GM18907 (cell line): Measurements from ENCODE around the gene KCTD5.
A peak's percentile ranks its signal among the peaks of the same experiment; 100 is the strongest.

Experiments used
- ATAC-seq: cut with Tn5 transposase; IDR thresholded peaks from one replicate; pipeline ENCODE4 v1.9.1; 2021; ENCODE audit warnings: mild to moderate bottlenecking, moderate library complexity; ENCODE audit not compliant: unreplicated experiment

The KCTD5 gene

DNA sequence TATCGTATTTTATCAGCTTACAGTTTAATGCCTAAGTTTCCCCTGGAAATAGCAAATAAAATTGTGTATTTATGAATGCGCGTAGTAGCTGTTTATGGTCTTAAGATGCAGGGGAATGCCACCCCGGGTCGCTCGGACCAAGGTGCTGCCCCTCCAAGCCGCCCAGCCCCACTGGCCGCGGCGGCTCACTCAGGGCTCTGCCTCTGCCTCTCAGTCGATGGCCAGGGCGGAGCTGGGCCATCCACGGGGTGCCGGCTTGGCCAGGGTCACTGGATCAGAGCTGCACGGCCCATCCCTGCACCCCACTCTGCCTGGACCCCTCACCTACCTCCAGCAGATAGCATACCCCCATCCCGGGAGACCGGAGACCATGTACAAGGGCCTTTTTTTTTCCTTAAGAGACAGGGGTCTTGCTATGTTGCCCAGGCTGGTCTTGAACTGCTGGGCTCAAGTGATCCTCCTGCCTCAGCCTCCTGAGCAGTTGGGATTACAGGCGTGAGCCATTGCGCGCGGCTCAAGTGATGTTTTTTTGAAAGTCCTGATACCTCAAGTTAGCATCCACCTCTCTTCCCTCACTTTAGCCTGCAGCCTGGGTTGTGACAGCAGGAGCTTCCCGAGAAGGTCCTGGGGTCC is 26.7 kb downstream of the KCTD5 start:
- no peak for ATAC-seq

DNA sequence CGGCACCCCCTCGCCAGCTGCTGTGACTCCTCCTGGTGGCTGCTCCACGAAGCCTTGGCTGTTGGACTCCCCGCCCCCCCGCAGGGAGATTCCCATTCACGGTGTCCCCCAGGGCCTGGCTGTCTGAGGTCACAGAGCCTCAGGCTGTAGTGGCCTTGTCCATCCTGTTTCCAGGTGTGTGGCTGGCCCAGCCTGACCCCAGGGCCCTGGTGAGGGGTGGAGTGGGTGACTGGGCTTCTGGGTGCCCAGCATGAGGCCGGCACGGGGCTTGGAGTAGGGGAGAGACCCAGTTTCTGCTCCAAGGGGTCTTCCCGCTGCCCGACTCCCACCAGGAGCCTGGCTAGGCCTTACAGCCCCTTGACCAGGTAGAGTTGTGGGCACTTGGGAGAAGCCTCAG is 27.3 kb downstream of the KCTD5 start:
- ATAC-seq = no peak

DNA sequence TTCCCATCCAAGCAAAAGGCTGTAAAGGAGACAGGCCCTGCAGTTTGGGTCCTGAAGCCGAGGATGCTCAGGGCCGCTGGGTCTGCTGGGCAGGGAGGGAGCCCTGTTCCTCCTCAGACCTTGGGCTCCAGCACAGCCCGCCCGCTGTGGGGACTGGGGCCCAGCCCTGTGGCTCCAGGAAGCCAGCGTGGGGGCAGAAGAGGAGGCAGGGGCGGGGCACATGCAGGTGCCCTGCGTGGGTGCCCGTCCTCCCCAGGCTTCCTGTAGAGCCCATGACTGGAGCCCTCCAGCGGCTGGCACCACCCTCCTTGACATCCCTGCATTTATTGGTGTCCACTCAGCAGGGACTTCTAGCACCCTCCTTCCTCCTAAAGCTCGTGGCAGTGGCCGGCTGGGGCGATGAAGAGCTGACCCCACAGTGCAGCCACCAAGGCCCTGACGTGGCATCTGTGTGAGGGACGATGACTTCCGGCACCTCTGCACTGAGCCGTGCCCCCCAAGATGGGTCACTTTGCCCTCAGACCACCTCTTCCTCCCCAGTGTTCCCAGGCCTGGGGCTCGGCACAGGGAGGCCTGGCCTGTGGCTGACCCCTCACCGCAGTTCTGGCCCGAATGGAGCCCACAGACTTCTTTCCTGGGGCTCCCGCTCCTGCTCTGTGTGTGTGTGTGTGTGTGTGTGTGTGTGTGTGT is 27.8 kb downstream of the KCTD5 start:
- ATAC-seq = no peak

DNA sequence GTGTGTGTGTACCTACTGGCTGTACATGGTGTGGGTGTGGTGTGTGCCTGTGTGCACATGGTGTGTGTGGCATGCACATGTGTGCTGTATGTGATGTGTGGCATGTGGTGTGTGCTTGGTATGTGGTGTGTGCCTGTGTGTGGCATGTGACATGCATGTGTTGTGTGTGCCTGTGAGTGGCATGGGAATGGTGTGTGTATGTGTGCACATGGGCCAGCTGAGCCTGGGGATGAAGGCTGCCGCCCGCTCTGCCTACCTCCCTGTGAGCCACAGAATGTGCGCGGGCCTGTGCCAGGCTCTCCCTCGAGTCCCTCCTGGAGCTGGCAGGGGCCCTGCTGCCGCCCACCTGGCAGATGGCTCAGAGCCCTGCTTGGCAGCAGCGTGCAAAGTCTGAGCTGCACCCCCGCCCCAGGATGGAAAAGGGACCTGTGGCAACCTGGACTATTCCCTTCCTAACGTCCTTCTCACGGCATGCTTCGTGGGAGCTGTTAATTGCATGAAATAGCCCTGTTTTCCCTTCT is 28.4 kb downstream of the KCTD5 start:
- ATAC-seq = no peak

DNA sequence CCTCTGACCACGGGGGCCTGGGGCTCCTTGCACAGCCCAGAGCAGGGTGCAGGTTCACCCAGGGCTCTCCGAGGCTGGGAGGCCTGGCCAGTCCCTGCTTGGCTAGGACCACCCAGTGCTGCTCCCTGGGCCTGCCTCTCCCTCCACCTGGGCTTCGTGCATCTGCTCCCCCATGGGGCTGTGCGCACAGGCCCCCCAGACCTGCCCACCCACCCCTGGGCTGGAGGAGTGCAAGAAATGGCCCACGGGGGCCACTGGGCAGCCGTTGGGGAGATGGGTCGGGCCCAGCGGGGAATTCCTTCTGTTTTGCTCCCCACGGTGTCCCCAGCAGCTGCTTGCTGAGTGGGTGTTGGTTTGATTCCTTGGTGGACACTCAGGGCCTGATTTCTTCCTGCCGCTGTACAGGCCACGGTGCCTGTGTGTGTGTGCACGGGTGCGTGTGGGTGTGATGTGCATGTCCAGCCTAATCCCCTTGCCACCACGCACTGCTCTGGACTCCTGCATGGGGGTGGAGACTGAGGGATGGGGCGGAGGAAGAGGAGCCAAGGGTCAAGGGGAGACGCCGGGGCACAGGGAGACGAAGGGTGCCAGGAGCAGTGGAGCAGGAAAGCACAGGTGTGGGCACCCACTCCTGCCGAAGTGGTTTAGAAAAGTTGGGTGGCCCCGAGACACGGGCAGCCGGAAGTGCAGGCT is 29.2 kb downstream of the KCTD5 start:
- ATAC-seq = no peak

DNA sequence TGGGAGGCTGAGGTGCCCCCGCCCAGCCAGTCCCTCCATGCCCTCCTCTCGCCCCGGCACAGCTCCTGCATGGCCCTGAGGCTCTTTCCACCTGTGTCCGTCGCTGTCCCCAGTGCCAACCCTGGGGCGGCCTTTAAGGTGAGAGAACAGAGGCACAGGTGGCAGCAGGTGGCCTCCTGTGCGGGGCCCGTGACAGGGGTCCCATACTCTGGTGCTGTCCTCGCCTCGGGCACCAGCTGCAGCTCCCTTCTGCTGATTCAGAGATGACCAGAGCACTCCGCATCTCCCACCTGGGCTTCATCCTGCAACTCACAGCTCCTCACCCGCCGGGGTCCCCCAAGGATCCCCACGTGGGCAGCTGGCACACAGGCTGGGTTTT is 29.7 kb downstream of the KCTD5 start:
- no peak for ATAC-seq

DNA sequence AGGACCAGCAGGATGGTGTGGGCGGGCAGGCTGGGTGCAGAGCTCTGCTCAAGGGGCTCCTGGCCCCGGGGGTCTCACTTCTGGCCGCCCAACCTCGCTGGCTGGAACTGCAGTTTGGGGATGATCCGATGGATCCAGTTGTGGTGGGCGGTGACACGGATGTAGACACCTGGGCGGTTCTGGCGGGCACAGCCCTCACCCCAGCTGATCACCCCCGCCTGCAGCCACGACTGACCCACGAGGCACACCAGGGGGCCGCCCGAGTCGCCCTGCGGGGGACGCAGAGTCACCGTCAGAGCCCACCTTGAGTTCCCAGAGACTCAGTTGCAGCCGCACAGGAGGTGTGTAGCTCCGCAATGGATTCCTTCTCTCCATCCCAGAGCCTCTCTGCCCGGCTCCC is 30.2 kb downstream of the KCTD5 start:
- no peak for ATAC-seq

DNA sequence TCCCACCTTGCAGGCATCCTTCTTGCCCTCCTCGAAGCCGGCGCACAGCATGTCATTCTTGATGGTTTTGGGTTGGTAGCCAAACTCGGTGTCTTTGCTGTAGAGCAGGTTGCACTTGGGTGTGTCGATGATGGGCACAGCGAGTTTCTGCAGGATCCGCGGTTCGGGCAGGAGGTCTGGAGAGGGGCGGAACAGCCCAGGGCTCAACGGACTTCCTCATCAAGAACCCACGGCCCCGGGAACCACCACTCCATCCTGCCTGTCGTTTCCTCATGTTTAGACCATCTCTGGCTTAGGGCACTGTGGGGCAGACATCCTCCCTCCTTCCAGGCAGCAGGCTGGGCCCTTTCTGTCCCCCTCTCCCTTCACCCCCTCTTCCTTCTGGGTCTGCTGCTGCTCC is 31.2 kb downstream of the KCTD5 start:
- ATAC-seq = no peak

DNA sequence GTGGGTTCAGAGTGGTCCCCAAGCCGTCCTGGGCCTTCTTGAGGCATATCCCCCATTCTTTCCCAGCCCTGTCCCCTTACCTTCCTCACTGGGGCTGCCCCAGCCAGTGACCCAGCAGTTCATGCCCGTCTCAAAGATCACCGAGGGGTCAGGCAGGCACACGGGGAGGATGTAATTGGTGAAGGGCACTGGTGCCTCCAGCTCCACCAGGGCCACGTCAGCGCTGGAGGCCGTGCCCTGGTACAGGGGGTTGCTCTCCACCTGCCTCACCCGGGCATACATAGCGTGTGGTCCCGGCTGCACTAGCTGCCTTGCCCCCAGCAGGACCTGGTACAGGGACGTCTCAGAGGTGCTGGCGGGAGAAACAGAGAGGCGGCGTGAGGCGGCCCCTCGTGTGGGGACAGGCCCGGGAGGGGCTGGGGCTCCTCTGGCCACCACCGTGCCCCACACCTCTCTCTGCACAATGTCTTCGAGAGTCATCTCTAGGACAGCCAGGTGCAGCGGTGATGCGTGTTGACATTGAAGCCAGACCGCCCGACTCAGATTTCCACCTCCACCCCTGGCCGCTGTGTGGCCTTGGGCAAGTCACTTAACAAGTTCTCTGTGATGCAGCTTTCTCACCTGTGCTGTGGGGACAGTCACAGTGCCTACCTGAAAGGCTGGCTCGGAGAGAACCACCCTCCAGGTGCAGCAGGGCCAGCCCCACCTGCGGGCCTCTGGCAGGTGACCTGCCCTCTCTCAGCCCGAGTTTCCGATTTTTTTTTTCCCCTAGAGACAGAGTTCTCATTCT is 31.9 kb downstream of the KCTD5 start:
- no peak for ATAC-seq

DNA sequence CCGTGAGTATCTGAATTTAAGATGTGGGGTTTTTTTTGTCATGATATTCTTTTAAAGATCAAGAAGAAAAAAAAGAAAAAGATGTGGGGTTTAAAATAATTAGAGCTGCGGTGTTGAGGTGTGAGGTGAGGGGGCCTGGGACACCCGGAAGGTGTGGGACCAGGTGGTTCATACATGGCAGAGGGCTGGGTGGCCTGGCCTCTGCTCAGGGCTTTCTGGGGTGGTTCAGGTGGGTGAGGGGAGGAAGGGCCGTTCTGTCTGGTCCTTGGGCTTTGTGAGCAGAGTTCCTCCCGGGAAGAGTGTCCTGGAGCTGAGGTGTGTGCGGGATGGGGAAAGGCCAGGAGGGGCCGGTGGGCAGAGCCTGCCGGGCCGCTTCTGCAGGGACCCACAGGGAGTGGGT is 32.7 kb downstream of the KCTD5 start:
- no peak for ATAC-seq

DNA sequence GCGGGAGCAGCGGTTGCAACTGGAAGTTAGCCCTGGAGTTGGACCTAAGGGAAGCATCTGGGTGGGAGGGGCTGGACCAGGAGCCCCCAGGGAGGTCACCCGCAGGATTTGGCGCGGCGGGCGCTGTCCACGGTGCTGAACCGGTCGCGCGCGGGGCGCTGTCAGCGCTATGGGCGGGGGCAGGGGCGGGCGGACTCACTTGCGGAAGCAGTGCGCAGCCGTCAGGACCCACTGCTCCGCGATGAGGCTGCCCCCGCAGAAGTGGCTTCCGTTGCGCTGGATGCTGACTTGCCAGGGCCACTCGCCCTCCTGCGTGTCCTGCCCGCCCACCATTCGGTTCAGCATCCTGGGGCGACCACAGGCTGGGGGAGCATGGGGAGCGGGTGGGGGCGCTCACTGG is 33.2 kb downstream of the KCTD5 start:
- ATAC-seq = no peak

DNA sequence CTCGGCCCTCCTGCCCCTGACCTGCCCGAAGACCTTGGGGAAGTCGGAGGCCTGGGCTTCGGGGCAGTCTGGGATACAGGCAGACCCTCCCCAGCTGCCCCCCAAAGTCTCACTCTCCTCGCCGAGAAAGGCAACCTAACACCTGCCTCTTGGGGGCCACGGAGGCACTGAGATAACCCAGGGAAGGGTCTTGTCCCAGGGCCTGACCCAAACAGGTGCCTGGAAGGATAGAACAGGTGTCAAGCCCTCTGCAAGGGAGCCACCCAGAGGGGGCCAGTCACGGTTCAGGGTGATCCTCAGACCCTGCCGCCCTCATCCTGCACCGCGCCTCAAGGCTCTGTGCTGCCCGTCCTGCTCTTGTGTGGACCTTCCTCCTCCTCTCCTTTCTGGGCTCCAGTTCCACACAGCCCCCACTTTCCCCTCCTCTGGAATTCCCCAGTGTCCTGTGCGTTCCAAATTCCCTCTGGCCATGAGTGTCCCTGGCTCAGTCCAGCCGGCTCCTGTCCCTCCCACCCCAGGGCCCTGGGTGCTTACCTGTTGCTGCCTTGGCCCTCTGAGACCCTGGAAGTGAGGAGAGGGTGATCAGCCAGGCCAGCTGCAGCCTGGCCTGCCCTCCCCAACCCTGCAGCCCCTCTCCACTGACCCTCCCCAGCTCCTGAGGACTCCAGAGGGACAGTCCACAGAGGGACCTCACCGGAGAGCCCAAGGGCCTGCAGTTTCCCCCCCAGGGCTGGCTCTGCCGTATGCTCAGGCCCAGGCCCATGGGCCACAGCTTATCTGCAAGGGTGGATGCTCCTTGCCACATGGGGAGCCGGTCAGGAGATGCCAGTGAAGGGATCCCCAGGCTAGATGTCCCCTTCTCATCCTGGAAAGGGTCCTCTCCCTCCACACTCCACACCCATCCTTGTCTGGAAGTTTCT is 33.9 kb downstream of the KCTD5 start:
- ATAC-seq = no peak

DNA sequence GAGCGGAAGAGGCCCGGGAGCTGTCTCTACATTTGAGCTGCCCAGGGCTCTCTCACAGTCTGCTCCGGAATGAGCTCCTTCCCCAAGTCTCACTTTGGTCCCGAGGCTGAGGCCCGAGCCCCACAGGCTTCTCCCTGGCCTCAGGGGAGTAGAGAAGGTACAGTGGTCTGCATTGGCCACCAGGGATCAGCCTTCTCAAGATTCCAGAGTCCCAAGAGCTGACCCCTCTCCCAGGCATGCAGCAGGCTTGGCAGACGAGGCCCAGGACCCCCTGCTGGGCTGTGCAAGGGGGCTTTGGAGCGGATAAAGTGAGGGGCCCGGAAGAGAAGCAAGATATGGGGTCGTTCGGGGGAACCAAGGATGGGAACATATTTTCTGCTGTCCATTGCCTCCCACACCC is 34.6 kb downstream of the KCTD5 start:
- no peak for ATAC-seq

DNA sequence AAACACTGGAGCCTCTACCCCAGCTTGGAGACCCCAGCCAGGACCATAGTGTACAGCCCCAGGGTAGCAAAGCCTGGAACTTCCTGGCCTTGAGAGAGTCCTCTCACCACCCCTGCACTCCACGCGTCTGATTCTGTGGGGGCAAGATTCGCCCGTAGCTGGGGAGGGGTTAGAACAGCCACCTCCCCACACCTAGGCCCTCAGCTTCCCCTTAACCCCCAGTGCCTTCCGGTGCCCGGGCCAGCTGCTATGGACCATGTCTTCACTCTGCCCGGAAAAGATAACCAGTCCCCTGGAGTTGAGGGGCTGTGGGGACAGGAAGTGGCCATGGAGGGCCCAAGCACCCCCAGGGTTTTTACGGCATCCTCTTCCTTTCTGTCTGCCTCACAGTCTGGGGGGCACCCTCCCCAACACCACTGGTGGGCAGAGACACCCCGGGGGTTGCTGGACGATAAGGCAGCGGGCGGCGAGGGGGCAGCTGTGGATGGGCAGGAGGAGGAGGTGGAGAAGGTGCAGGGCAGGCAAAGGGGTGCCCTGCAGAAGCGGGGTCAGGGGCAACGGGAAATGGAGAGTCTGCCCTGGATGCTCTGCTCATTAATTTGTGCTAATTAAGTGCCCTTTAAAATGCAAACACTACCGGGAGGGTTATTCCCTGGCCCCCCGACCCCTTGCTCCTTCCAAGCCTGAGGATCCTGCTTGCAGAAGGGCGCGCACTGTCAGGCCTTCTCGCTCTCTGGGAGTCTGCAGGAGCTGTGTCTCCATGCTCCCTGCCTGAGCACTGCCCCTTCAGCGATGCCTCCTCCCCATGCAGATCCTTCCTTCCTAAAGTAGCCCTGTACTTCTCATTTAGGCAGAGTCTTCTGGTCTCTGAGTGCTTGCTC is 35.3 kb downstream of the KCTD5 start:
- no peak for ATAC-seq

DNA sequence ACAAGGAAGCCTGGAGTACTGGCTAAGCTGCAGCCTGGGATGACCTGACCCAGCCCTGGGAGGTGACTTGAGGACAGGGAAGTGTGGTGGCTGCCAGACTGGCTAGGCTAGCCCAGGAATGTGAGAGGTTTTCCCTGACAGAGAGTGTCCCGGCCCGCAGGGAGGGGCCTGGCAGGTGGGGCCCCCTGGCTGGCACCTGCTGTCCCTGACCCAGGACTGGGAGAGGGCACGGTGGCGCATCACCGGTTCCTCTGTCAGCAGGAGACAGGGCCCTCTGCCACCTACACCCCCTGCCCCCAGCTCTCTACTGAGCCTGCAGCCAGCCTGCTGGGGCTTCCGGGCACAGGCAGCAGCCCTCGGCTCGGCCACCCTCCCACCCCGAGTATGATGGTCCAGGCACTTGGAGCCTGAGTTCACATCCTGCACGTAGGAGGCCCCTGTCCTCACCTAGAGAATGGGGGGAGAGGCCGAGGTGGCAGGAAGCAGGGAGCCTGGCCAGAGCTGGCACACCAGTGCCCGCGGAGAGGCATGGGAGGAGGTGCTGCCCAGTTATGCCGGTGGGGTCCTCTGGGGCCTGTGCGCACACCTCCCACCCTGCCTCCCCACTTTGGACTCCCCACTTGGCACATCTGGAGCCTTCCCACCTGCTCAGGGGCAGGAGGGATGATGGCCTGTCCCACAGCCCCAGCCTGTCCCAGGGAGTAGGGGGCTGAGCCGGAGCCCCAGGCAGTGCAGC is 37.2 kb downstream of the KCTD5 start:
- ATAC-seq = no peak

DNA sequence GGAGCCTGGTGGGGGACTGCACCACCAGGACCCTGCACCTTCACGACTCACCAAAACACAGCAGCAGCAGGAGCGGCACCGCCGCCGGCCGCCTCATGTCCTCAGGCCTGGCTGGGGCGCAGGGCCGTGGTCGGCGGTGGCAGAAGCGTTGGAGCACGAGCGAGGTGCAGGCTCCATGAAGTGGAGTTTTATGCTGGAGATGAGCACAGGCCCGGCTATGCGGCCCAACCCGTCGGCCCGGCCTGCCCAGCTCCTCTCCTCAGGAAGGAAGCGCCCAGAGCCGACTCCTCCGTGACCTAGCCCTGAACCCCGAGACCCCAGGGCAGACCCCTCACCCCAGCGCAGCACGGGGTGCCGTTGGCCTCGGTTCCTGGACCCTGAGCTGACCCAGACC is 37.7 kb downstream of the KCTD5 start, which contains the start of gene PRSS27:
PRSS27 (minus strand) TSS at position 161 of the 394 bp plus-strand sequence; CDS start at position 97, 64 bp downstream.
- no peak for ATAC-seq

DNA sequence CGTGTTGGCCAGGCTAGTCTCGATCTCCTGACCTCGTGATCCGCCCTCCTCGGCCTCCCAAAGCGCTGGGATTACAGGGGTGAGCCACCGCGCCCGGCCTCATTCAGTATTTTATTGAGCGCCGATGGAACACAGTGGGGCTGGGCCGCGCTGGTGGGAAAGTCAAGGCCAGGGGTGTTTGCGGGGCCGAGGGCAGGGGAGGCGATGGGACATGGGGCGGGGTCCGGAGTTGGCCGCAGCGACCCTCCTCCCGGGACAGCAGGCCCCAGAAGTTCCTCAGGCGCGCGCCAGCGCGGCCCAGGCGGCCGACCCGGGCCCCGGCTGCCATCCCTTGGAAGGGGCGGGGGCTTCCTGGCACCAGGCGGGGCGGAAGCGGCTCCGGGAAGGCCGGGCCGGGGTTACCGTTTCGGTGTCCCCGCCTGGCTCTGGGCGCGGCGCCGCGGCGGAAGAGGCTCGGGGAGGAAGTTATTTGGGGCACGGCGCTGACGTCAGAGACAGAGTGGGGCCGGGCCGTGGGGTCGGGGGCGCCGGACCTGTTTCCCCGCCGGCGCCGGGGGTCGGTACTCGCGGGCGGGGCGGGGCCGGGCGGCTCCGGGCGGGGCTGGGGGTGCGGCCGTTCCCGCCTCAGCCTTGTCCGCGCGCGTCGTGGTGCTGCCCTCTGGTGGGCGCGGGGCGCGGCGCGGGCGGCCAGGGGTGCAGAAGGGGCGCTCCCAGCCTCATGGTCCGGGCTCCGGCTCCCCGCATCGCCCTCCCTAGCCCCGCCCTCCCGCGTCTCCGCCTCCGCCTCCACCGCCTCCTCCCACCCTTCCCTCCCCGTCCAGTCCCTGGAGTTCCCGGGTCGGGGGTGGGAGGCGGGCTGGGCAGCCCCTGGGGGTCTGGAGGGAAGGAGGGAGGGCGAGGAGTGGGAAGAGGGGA is 38.7 kb downstream of the KCTD5 start:
- ATAC-seq = peak; percentile 80
